ENCODE measurements around the gene TEAD1. TPM values are rescaled to one million over a fixed set of nuclear protein-coding genes. Genes with fewer than 3 reads are reported as not detected.

TEAD1 gene
- total and polyA plus RNA-seq, 9 of the 15 experiments (the other 6 are each of a cell fraction or from before 2014, with no cell fraction given), result 1.7 to 17.7 (median 10.8) TPM

DNA sequence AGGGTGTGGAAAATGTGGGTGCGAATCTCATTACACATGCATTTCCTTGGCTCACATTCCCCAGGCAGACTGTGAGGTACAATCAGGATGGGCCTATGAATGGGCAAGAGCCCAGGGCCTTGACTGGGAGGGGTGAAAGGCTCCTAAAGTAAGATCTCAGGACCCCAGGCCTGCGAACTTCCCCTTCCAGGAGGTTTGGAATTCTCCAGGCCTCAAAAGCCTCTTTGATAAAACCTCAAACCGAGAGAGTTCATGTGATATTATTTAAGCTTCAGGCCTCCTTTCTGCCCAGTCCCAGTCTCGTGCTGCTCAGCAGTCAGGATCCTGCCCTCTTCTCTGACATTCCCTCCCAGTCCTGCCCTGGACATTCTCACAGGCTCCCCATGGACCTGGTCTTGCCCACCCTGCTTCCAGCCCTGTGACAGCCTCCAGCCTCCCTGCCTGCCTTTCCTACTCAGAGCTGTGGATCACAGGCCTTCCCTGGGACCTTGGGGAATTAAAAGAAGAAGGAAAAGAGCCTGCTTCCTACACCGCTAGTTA lies 37.3 kb upstream of the TEAD1 start:
- no TSS peak for BruUV-seq (replicated peaks)
- Histone ChIP-seq H3K27ac (ENCODE audit: extremely low read depth, low read depth, low read length) (no peak overlapping the region), H3K9me3 (replicated peaks; ENCODE audit: control insufficient read depth, insufficient read depth, low read depth, low read length) (no peaks in the 10 kb centered on the region), H3K36me3 (ENCODE audit: control insufficient read depth, insufficient read depth, low read length) (no peaks in the 10 kb centered on the region), H3K4me2 (ENCODE audit: insufficient read depth, low read length) (no peak overlapping the region), H3K9me1 (ENCODE audit: control insufficient read depth, insufficient read depth, low read length) (no peaks in the 10 kb centered on the region), H4K20me1 (replicated peaks; ENCODE audit: control insufficient read depth, insufficient read depth, low read length) (no peaks in the 10 kb centered on the region), H3K4me3 (no peak overlapping the region), H3K27me3 (ENCODE audit: control insufficient read depth in 2 of 2, insufficient read depth in 2 of 2, low read length in 2 of 2) (no peaks in the 10 kb centered on the region), H2AFZ (ENCODE audit: low read depth, low read length) (peak overlapping the region; percentile 49), H3K4me1 (replicated peaks in 1 of 2; ENCODE audit: control insufficient read depth in 2 of 2, insufficient read depth in 2 of 2, low read length in 2 of 2) (peaks cover 0 to 2% of the 10 kb centered on the region in 2 experiments; a peak in 2 of 5 replicates), H3K79me2 (ENCODE audit: control insufficient read depth, insufficient read depth, low read length) (no peaks in the 10 kb centered on the region), H3K9ac (ENCODE audit: insufficient read depth in 1 of 2, low read depth in 2 of 2, low read length in 2 of 2) (no peak overlapping the region)
- no peak for DNase-seq (ENCODE audit: extremely low read depth in 1 of 4, low spot score in 3 of 4)
- ATAC-seq, result no peak; the same call in 2 of the 3 replicates
- in situ Hi-C loops (cut with MboI), result no loop called here
- CTCF ChIA-PET (ENCODE audit: low intra/inter-chr PET ratio), result no interaction called here
- POLR2A ChIA-PET, result interaction anchor here (0.6 to 1.0 kb wide), 3 partner anchors 37 to 106 kb away, joined by 3 read pairs; no protein-coding TSS in a partner anchor
- no peak for FAIRE-seq
- 34% methylated on average over 5 of the region's 5 CpGs for WGBS (ENCODE audit: insufficient coverage, low coverage, missing lambda C conversion rate)
- intact Hi-C loops (cut with micrococcal nuclease), result no loop called here
- no peak for TF ChIP-seq TBL1XR1 (IDR thresholded peaks at IDR 0.05; ENCODE audit: low read length in 2 of 2)
- TF ChIP-seq, protein P1, sequence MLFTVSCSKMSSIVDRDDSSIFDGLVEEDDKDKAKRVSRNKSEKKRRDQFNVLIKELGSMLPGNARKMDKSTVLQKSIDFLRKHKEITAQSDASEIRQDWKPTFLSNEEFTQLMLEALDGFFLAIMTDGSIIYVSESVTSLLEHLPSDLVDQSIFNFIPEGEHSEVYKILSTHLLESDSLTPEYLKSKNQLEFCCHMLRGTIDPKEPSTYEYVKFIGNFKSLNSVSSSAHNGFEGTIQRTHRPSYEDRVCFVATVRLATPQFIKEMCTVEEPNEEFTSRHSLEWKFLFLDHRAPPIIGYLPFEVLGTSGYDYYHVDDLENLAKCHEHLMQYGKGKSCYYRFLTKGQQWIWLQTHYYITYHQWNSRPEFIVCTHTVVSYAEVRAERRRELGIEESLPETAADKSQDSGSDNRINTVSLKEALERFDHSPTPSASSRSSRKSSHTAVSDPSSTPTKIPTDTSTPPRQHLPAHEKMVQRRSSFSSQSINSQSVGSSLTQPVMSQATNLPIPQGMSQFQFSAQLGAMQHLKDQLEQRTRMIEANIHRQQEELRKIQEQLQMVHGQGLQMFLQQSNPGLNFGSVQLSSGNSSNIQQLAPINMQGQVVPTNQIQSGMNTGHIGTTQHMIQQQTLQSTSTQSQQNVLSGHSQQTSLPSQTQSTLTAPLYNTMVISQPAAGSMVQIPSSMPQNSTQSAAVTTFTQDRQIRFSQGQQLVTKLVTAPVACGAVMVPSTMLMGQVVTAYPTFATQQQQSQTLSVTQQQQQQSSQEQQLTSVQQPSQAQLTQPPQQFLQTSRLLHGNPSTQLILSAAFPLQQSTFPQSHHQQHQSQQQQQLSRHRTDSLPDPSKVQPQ (CRISPR knock-in tag; IDR thresholded peaks at IDR 0.05; ENCODE audit: borderline replicate concordance), result no peak
- TF ChIP-seq SLC30A9 (CRISPR knock-in tag; IDR thresholded peaks at IDR 0.05), result no peak
- TF ChIP-seq, protein P2, sequence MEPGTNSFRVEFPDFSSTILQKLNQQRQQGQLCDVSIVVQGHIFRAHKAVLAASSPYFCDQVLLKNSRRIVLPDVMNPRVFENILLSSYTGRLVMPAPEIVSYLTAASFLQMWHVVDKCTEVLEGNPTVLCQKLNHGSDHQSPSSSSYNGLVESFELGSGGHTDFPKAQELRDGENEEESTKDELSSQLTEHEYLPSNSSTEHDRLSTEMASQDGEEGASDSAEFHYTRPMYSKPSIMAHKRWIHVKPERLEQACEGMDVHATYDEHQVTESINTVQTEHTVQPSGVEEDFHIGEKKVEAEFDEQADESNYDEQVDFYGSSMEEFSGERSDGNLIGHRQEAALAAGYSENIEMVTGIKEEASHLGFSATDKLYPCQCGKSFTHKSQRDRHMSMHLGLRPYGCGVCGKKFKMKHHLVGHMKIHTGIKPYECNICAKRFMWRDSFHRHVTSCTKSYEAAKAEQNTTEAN (CRISPR knock-in tag; IDR thresholded peaks at IDR 0.05), result no peak
- TF ChIP-seq TBP (optimal IDR thresholded peaks at IDR 0.05; ENCODE audit: low read depth, low read length), result no peak
- no peak for TF ChIP-seq POLR2AphosphoS5 (IDR thresholded peaks at IDR 0.05; ENCODE audit: control insufficient read depth, insufficient read depth, low read depth, low read length)
- TF ChIP-seq RUNX1 (IDR thresholded peaks at IDR 0.05; ENCODE audit: low read depth), result no peak
- no peak for TF ChIP-seq RBM22 (IDR thresholded peaks at IDR 0.05; ENCODE audit: low read depth, low read length, poor library complexity, severe bottlenecking)
- no peak for TF ChIP-seq MYNN (IDR thresholded peaks at IDR 0.05)
- TF ChIP-seq MYNN (CRISPR knock-in tag; IDR thresholded peaks at IDR 0.05), result no peak
- TF ChIP-seq, protein P3, sequence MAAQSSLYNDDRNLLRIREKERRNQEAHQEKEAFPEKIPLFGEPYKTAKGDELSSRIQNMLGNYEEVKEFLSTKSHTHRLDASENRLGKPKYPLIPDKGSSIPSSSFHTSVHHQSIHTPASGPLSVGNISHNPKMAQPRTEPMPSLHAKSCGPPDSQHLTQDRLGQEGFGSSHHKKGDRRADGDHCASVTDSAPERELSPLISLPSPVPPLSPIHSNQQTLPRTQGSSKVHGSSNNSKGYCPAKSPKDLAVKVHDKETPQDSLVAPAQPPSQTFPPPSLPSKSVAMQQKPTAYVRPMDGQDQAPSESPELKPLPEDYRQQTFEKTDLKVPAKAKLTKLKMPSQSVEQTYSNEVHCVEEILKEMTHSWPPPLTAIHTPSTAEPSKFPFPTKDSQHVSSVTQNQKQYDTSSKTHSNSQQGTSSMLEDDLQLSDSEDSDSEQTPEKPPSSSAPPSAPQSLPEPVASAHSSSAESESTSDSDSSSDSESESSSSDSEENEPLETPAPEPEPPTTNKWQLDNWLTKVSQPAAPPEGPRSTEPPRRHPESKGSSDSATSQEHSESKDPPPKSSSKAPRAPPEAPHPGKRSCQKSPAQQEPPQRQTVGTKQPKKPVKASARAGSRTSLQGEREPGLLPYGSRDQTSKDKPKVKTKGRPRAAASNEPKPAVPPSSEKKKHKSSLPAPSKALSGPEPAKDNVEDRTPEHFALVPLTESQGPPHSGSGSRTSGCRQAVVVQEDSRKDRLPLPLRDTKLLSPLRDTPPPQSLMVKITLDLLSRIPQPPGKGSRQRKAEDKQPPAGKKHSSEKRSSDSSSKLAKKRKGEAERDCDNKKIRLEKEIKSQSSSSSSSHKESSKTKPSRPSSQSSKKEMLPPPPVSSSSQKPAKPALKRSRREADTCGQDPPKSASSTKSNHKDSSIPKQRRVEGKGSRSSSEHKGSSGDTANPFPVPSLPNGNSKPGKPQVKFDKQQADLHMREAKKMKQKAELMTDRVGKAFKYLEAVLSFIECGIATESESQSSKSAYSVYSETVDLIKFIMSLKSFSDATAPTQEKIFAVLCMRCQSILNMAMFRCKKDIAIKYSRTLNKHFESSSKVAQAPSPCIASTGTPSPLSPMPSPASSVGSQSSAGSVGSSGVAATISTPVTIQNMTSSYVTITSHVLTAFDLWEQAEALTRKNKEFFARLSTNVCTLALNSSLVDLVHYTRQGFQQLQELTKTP (IDR thresholded peaks at IDR 0.05; ENCODE audit: low read depth in 1 of 2, partially characterized antibody in 2 of 2), result no peak
- no peak for TF ChIP-seq CBFA2T3 (IDR thresholded peaks at IDR 0.05)
- no peak for TF ChIP-seq TAF1 (IDR thresholded peaks at IDR 0.05; ENCODE audit: control insufficient read depth, extremely low read depth, insufficient read depth, low read length, severe bottlenecking)
- TF ChIP-seq JUND (IDR thresholded peaks at IDR 0.05; ENCODE audit: borderline replicate concordance, low read depth, low read length), result no peak
- TF ChIP-seq JUND (tag; IDR thresholded peaks at IDR 0.05; ENCODE audit: borderline replicate concordance, low read depth, low read length), result no peak
